ENCODE results near the gene NKX6-2. TPM values are rescaled to one million over a fixed set of nuclear protein-coding genes. Genes with fewer than 3 reads are reported as not detected.

NKX6-2 gene
- total and polyA plus RNA-seq, 10 of the 15 experiments (the other 5 are each of a cell fraction or from before 2014, with no cell fraction given) = 0.45 to 1.8 TPM; not detected in 8

- Histone ChIP-seq H3K9ac (ENCODE audit: control insufficient read depth, insufficient read depth, low read length) (no peak overlapping the region), H3K27me3 (replicated peaks in 1 of 2; ENCODE audit: control insufficient read depth in 2 of 2, insufficient read depth in 2 of 2, low read length in 1 of 2) (no peaks in the 10 kb centered on the region), H3K79me2 (ENCODE audit: control insufficient read depth, insufficient read depth, low read length) (no peaks in the 10 kb centered on the region), H3K4me1 (ENCODE audit: control insufficient read depth, insufficient read depth, low read length) (no peaks in the 10 kb centered on the region), H2AFZ (ENCODE audit: control insufficient read depth, low read depth, low read length) (no peak overlapping the region), H3K9me3 (replicated peaks; ENCODE audit: control insufficient read depth, insufficient read depth, low read length) (no peaks in the 10 kb centered on the region), H4K20me1 (ENCODE audit: control insufficient read depth, insufficient read depth) (no peaks in the 10 kb centered on the region), H3K36me3 (ENCODE audit: control insufficient read depth in 2 of 2, insufficient read depth in 2 of 2, low read length in 1 of 2) (no peaks in the 10 kb centered on the region), H3K4me2 (ENCODE audit: control insufficient read depth, insufficient read depth) (no peak overlapping the region), H3K4me3 (no peak overlapping the region), H3K27ac (ENCODE audit: control insufficient read depth, insufficient read depth) (no peak overlapping the region)
- ChIA-PET POLR2A (no interaction called here), SMC1A (ENCODE audit: uncharacterized antibody, unreplicated experiment) (no interaction called here), CTCF (no interaction called here), RAD21 (ENCODE audit: unreplicated experiment) (no interaction called here)
- no peak for TF ChIP-seq RELB (IDR thresholded peaks at IDR 0.05; ENCODE audit: low read depth)
- no peak for TF ChIP-seq ZBTB33 (IDR thresholded peaks at IDR 0.05)
- no peak for TF ChIP-seq MYC (IDR thresholded peaks at IDR 0.05; ENCODE audit: insufficient read depth, insufficient read length, insufficient replicate concordance, low read length, severe bottlenecking)
- TF ChIP-seq POLR2AphosphoS5 (IDR thresholded peaks at IDR 0.05; ENCODE audit: low read length) = no peak
- no peak for TF ChIP-seq HDAC6 (IDR thresholded peaks at IDR 0.05; ENCODE audit: unreplicated experiment)
- TF ChIP-seq SP1 (IDR thresholded peaks at IDR 0.05; ENCODE audit: low read depth, low read length) = no peak
- TF ChIP-seq CBFB (IDR thresholded peaks at IDR 0.05; ENCODE audit: low read depth) = no peak
- TF ChIP-seq E2F8 (IDR thresholded peaks at IDR 0.05; ENCODE audit: low read depth, partially characterized antibody) = no peak
- TF ChIP-seq PKNOX1 (IDR thresholded peaks at IDR 0.05) = no peak
- TF ChIP-seq PAX5 (IDR thresholded peaks at IDR 0.05; ENCODE audit: borderline replicate concordance, low read depth, low read length) = no peak
- TF ChIP-seq ZBED1 (IDR thresholded peaks at IDR 0.05; ENCODE audit: borderline replicate concordance) = no peak
- ATAC-seq (no peak), FAIRE-seq (no peak), DNase-seq (ENCODE audit: low read depth, low spot score) (no peak)
- in situ Hi-C loops (cut with MboI) (no loop called here), intact Hi-C loops (cut with micrococcal nuclease; ENCODE audit: unreplicated experiment) (no loop called here)
- BruUV-seq (replicated peaks) = no TSS peak
- whole genome bisulfite sequencing (ENCODE audit: insufficient coverage, insufficient replicate concordance, low lambda C conversion rate, missing lambda C conversion rate) = 38% methylated on average over 9 of the region's 9 CpGs
Observed at GRCh38 chr10:132793213-132793612, 7.3 kb upstream of the NKX6-2 start.

All from GM12878 (cell line).